ENCODE results near the gene UGGT2. TPM values are rescaled to one million over a fixed set of nuclear protein-coding genes. Genes with fewer than 3 reads are reported as not detected.

The UGGT2 gene
- total and polyA plus RNA-seq, 2 donors (not counting 1 experiment from before 2014, with no cell fraction given) = 0.39 to 6.7 TPM

DNA sequence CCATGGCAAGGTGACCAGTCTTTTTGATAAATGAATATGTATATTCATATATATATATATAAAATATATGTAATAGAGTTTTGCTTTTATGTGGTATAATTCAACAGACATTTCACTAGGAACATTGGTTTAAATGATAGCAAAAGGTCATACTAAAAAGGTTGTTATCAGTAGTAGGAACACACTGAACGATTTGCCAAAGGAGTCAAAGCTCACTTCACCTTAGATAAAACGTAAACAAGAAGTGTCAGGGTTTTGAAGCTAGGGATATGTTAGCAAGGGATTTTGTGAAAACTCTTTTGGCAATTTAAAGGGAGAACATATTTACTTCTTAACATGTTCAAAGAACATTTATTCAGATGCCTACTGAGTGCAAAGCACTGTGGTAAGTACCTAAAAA is 28.7 kb upstream of the UGGT2 start:
- Histone ChIP-seq H3K36me3 (replicated peaks in 1 of 2; ENCODE audit: control extremely low read depth in 1 of 2, control insufficient read depth in 1 of 2, extremely low read depth in 1 of 2, insufficient read depth in 2 of 2, low read length in 1 of 2) (no peaks in the 10 kb centered on the region), H4K20me1 (ENCODE audit: control insufficient read depth, insufficient read depth, low read length, poor library complexity, severe bottlenecking) (no peaks in the 10 kb centered on the region), H3K9ac (ENCODE audit: low read length) (no peak overlapping the region), H3K27me3 (replicated peaks in 1 of 4; ENCODE audit: control extremely low read depth in 1 of 4, control insufficient read depth in 3 of 4, insufficient read depth in 4 of 4, low read length in 3 of 4) (peaks cover 0 to 3% (median 0%) of the 10 kb centered on the region in 4 experiments), H3K79me2 (ENCODE audit: control insufficient read depth, insufficient read depth, low read length) (no peaks in the 10 kb centered on the region), H3K4me1 (ENCODE audit: control insufficient read depth in 2 of 2, insufficient read depth in 2 of 2, low read length in 2 of 2) (no peaks in the 10 kb centered on the region), H3K27ac (ENCODE audit: low read length in 2 of 2) (no peak overlapping the region), H3K4me2 (replicated peaks; ENCODE audit: low read depth, low read length, poor library complexity, severe bottlenecking) (no peak overlapping the region), H2AFZ (ENCODE audit: insufficient read depth, low read depth, low read length, poor library complexity, severe bottlenecking) (no peak overlapping the region), H3K9me3 (ENCODE audit: control extremely low read depth in 1 of 3, control insufficient read depth in 2 of 3, insufficient read depth in 1 of 3, low read length in 2 of 3) (no peaks in the 10 kb centered on the region), H3K4me3 (ENCODE audit: control extremely low read depth in 1 of 5, extremely low read depth in 1 of 5, insufficient read depth in 1 of 5, low read depth in 2 of 5, low read length in 4 of 5) (no peak overlapping the region)
- ChIA-PET CTCF (no interaction called here), POLR2A (no interaction called here)
- intact Hi-C loops (cut with micrococcal nuclease) = no loop called here
- Mint-ChIP-seq H3K27me3 (peaks cover 33% of the 10 kb centered on the region), H3K9me3 (ENCODE audit: insufficient read depth) (no peaks in the 10 kb centered on the region), H3K4me3 (no peak overlapping the region), H3K4me1 (no peaks in the 10 kb centered on the region), H3K27ac (no peak overlapping the region)
- ATAC-seq (ENCODE audit: low read depth) = no peak
- DNase-seq = no peak
- no CpG with 5 or more reads among the region's 2 CpGs for WGBS (ENCODE audit: insufficient coverage)
- TF ChIP-seq CTCF (IDR thresholded peaks at IDR 0.05) (no peak), EZH2 (IDR thresholded peaks at IDR 0.05; ENCODE audit: borderline replicate concordance, insufficient read depth, low read depth, low read length, poor library complexity, severe bottlenecking) (no peak)

- Histone ChIP-seq H3K9me3 (ENCODE audit: control extremely low read depth in 1 of 3, control insufficient read depth in 2 of 3, insufficient read depth in 1 of 3, low read length in 2 of 3) (no peaks in the 10 kb centered on the region), H3K9ac (ENCODE audit: low read length) (no peak overlapping the region), H3K27ac (ENCODE audit: low read length in 2 of 2) (no peak overlapping the region), H3K4me2 (replicated peaks; ENCODE audit: low read depth, low read length, poor library complexity, severe bottlenecking) (no peak overlapping the region), H3K4me1 (ENCODE audit: control insufficient read depth in 2 of 2, insufficient read depth in 2 of 2, low read length in 2 of 2) (no peaks in the 10 kb centered on the region), H4K20me1 (ENCODE audit: control insufficient read depth, insufficient read depth, low read length, poor library complexity, severe bottlenecking) (no peaks in the 10 kb centered on the region), H3K4me3 (ENCODE audit: control extremely low read depth in 1 of 5, extremely low read depth in 1 of 5, insufficient read depth in 1 of 5, low read depth in 2 of 5, low read length in 4 of 5) (no peak overlapping the region), H3K79me2 (ENCODE audit: control insufficient read depth, insufficient read depth, low read length) (no peaks in the 10 kb centered on the region), H2AFZ (ENCODE audit: insufficient read depth, low read depth, low read length, poor library complexity, severe bottlenecking) (no peak overlapping the region), H3K27me3 (replicated peaks in 1 of 4; ENCODE audit: control extremely low read depth in 1 of 4, control insufficient read depth in 3 of 4, insufficient read depth in 4 of 4, low read length in 3 of 4) (peaks cover 0 to 3% (median 0%) of the 10 kb centered on the region in 4 experiments), H3K36me3 (replicated peaks in 1 of 2; ENCODE audit: control extremely low read depth in 1 of 2, control insufficient read depth in 1 of 2, extremely low read depth in 1 of 2, insufficient read depth in 2 of 2, low read length in 1 of 2) (no peaks in the 10 kb centered on the region)
- Mint-ChIP-seq H3K4me1 (no peaks in the 10 kb centered on the region), H3K27ac (no peak overlapping the region), H3K27me3 (peaks cover 27% of the 10 kb centered on the region), H3K4me3 (no peak overlapping the region), H3K9me3 (ENCODE audit: insufficient read depth) (no peaks in the 10 kb centered on the region)
- ChIA-PET POLR2A (no interaction called here), CTCF (no interaction called here)
- ATAC-seq (ENCODE audit: low read depth) (no peak), DNase-seq (no peak)
- TF ChIP-seq CTCF (IDR thresholded peaks at IDR 0.05) = no peak
- no peak for TF ChIP-seq EZH2 (IDR thresholded peaks at IDR 0.05; ENCODE audit: borderline replicate concordance, insufficient read depth, low read depth, low read length, poor library complexity, severe bottlenecking)
- intact Hi-C loops (cut with micrococcal nuclease) = no loop called here
- 100% methylated on average over 2 of the region's 5 CpGs for WGBS (ENCODE audit: insufficient coverage)
Observed at GRCh38 chr13:96080676-96081075, 27.5 kb upstream of the UGGT2 start.
